ENCODE measurements around the gene LYPLAL1. TPM values are rescaled to one million over a fixed set of nuclear protein-coding genes. Genes with fewer than 3 reads are reported as not detected.

Gene LYPLAL1
- total and polyA plus RNA-seq, 2 of the 13 experiments (the other 11 are each of a cell fraction or from before 2014, with no cell fraction given): 17.0 to 31.6 TPM

GRCh38 chr1:219174460-219175211 is 958 bp downstream of the LYPLAL1 start (continued):
- no peak for TF ChIP-seq LRRFIP1 (CRISPR knock-in tag; conservative IDR thresholded peaks at IDR 0.05)
- no peak for TF ChIP-seq SOX5 (CRISPR knock-in tag; IDR thresholded peaks at IDR 0.05; ENCODE audit: borderline replicate concordance)
- no peak for TF ChIP-seq SOX13 (IDR thresholded peaks at IDR 0.05)
- 0 out of 4 replicates have a peak, but pooled peaks of 1 of the 2 experiments have one; percentile 4 for TF ChIP-seq SOX13 (CRISPR knock-in tag; conservative IDR thresholded peaks at IDR 0.05 in 1 of 2, IDR thresholded peaks at IDR 0.05 in 1 of 2)
- TF ChIP-seq MEIS2 (CRISPR knock-in tag; IDR thresholded peaks at IDR 0.05): no peak
- 0 out of 2 replicates have a peak, but pooled peaks have one; percentile 4 for TF ChIP-seq REPIN1 (CRISPR knock-in tag; IDR thresholded peaks at IDR 0.05; ENCODE audit: borderline replicate concordance, low read depth)
- TF ChIP-seq FIP1L1 (IDR thresholded peaks at IDR 0.05; ENCODE audit: borderline replicate concordance, insufficient read depth, low read depth, low read length): no peak
- TF ChIP-seq PATZ1 (CRISPR knock-in tag; IDR thresholded peaks at IDR 0.05): 0 out of 2 replicates have a peak, but pooled peaks have one; percentile 22
- no peak for TF ChIP-seq E2F5 (CRISPR knock-in tag; conservative IDR thresholded peaks at IDR 0.05)
- peak; percentile 49; the same call in 1 of the 2 replicates for TF ChIP-seq HNF4A (CRISPR knock-in tag; IDR thresholded peaks at IDR 0.05)
- TF ChIP-seq ZBTB1 (CRISPR knock-in tag; IDR thresholded peaks at IDR 0.05; ENCODE audit: borderline replicate concordance): no peak
- TF ChIP-seq ZNF441 (CRISPR knock-in tag; IDR thresholded peaks at IDR 0.05; ENCODE audit: borderline replicate concordance): peak; percentile 37; the same call in 1 of the 2 replicates
- no peak for TF ChIP-seq ZFYVE20 (CRISPR knock-in tag; IDR thresholded peaks at IDR 0.05; ENCODE audit: borderline replicate concordance, low read depth)
- 0 out of 2 replicates have a peak, but pooled peaks have one; percentile 46 for TF ChIP-seq POLR2AphosphoS5 (IDR thresholded peaks at IDR 0.05; ENCODE audit: low read depth, low read length)
